ENCODE measurements around the gene METTL13.

GRCh38 chr1:171753182-171753581, 28.3 kb upstream of the METTL13 start:
- TF ChIP-seq CTCF (IDR thresholded peaks at IDR 0.05; ENCODE audit: low read length) (no peak), EZH2 (optimal IDR thresholded peaks at IDR 0.05; ENCODE audit: low read depth, low read length) (no peak), EZH2phosphoT487 (IDR thresholded peaks at IDR 0.05; ENCODE audit: low read length) (no peak)
